HepG2 (cell line): Measurements from ENCODE around the gene DAD1. TPM values are rescaled to one million over a fixed set of nuclear protein-coding genes. Genes with fewer than 3 reads are reported as not detected.

Experiments used
- ARNTL ChIP-seq: sonication (generic); formaldehyde crosslinking; IDR thresholded peaks from 2 replicates; pipeline ENCODE4 v1.4.0; 2020; ENCODE audit warnings: mild to moderate bottlenecking, missing genetic modification reagents
- CBFB ChIP-seq: sonication (generic); formaldehyde crosslinking; IDR thresholded peaks from 2 replicates; pipeline ENCODE4 v1.4.0; 2020; ENCODE audit warnings: missing genetic modification reagents
- CSRNP2 ChIP-seq: sonication (generic); formaldehyde crosslinking; conservative IDR thresholded peaks from 2 replicates; pipeline ENCODE4 v1.8.0; 2022; ENCODE audit warnings: low read depth, missing genetic modification reagents
- DBP ChIP-seq: sonication (generic); formaldehyde crosslinking; IDR thresholded peaks from 2 replicates; pipeline ENCODE4 v1.4.0; 2020; ENCODE audit warnings: missing genetic modification reagents; ENCODE audit errors: not compliant biosample characterization
- ELF3 ChIP-seq: IDR thresholded peaks from 2 replicates; pipeline ENCODE4 v1.6.1; 2016; ENCODE audit warnings: missing genetic modification reagents, missing compliant biosample characterization
- FIP1L1 ChIP-seq: fragments of 200-400 bp; formaldehyde crosslinking; IDR thresholded peaks from 2 replicates; pipeline ENCODE4 v1.6.1; 2018; ENCODE audit warnings: low read depth, mild to moderate bottlenecking, low read length, moderate library complexity, borderline replicate concordance; ENCODE audit not compliant: insufficient read depth
- FOXM1 ChIP-seq: sonication (generic); formaldehyde crosslinking; IDR thresholded peaks from 2 replicates; pipeline ENCODE4 v1.5.0; 2020; ENCODE audit warnings: missing genetic modification reagents
- GATA4 ChIP-seq: sonication (generic); IDR thresholded peaks from 2 replicates; pipeline ENCODE4 v1.6.1; 2016; ENCODE audit warnings: antibody characterized with exemption, low read depth, borderline replicate concordance
- KAT2B ChIP-seq: fragments of 150-350 bp; IDR thresholded peaks from 2 replicates; pipeline ENCODE4 v1.6.1; 2014; ENCODE audit warnings: low read depth, low read length, borderline replicate concordance
- NRL ChIP-seq: sonication (generic); formaldehyde crosslinking; IDR thresholded peaks from 2 replicates; pipeline ENCODE4 v1.5.0; 2020; ENCODE audit warnings: missing genetic modification reagents, mild to moderate bottlenecking, moderate library complexity, borderline replicate concordance
- PBX2 ChIP-seq: IDR thresholded peaks from 2 replicates; pipeline ENCODE4 v1.6.1; 2016; ENCODE audit warnings: control low read depth
- PHB2 ChIP-seq: fragments of 450-650 bp; IDR thresholded peaks from 2 replicates; pipeline ENCODE4 v1.6.1; 2018; ENCODE audit not compliant: partially characterized antibody
- SOX6 ChIP-seq, 2 experiments: fragments of 450-650 bp in 1 of 2; sonication (generic) in 1 of 2; formaldehyde crosslinking in 1 of 2; IDR thresholded peaks; 2 replicates each; pipeline versions ENCODE4 v1.4.0 to v1.6.1; 2017 to 2020; ENCODE audit warnings: antibody characterized with exemption in 1 of 2, mild to moderate bottlenecking in 1 of 2, missing genetic modification reagents in 1 of 2
- TFE3 ChIP-seq: IDR thresholded peaks from 2 replicates; pipeline ENCODE4 v1.6.1; 2016
- TOPORS ChIP-seq: sonication (generic); formaldehyde crosslinking; IDR thresholded peaks from 2 replicates; pipeline ENCODE4 v1.8.0; 2023; ENCODE audit warnings: mild to moderate bottlenecking, missing genetic modification reagents
- ZEB1 ChIP-seq: IDR thresholded peaks from 2 replicates; pipeline ENCODE4 v1.6.1; 2012; ENCODE audit warnings: mild to moderate bottlenecking, low read depth, inconsistent platforms; ENCODE audit not compliant: insufficient replicate concordance
- ZGPAT ChIP-seq: IDR thresholded peaks from 2 replicates; pipeline ENCODE4 v1.6.1; 2016; ENCODE audit warnings: mild to moderate bottlenecking
- ZMAT3 ChIP-seq: sonication (generic); formaldehyde crosslinking; conservative IDR thresholded peaks from 2 replicates; pipeline ENCODE4 v1.7.0; 2021; ENCODE audit warnings: missing genetic modification reagents
- ZNF230 ChIP-seq: sonication (generic); formaldehyde crosslinking; IDR thresholded peaks from 2 replicates; pipeline ENCODE4 v1.4.0; 2020; ENCODE audit warnings: mild to moderate bottlenecking, missing genetic modification reagents
- ZNF589 ChIP-seq: sonication (generic); formaldehyde crosslinking; conservative IDR thresholded peaks from 2 replicates; pipeline ENCODE4 v1.8.0; 2022; ENCODE audit warnings: mild to moderate bottlenecking, moderate library complexity, missing genetic modification reagents
- ZNF597 ChIP-seq: sonication (generic); formaldehyde crosslinking; IDR thresholded peaks from 2 replicates; pipeline ENCODE4 v1.5.0; 2020; ENCODE audit warnings: missing genetic modification reagents
- ZNF629 ChIP-seq: sonication (generic); formaldehyde crosslinking; conservative IDR thresholded peaks from 2 replicates; pipeline ENCODE4 v1.5.0; 2020; ENCODE audit warnings: missing genetic modification reagents
- polyA plus RNA-seq, 8 experiments: library from polyadenylated mRNA; depleted of rRNA in 3 of 8; stranded (reverse) in 7 of 8; unstranded in 1 of 8; fragments of >200 nt; fragmentation: Illumina TruSeq in 4 of 8; extraction: Trizol in 4 of 8; gene quantifications; 2 replicates each; pipeline versions ENCODE4 v1.2.1 to v1.2.3, GENCODE V29; 2011 to 2016; ENCODE audit warnings: low read depth in 4 of 8, missing spikeins in 1 of 8, mixed read lengths in 1 of 8; ENCODE audit not compliant: insufficient read depth in 1 of 8
- total RNA-seq, 5 experiments: library from RNA; depleted of rRNA; stranded (reverse); fragments of >200 nt; fragmentation: Illumina TruSeq; extraction: Trizol; gene quantifications; 2 replicates each; pipeline ENCODE4 v1.2.3, GENCODE V29; 2016; ENCODE audit warnings: low read depth in 1 of 5

Gene DAD1
- total and polyA plus RNA-seq, 2 of the 13 experiments (the other 11 are each of a cell fraction or from before 2014, with no cell fraction given), result 558 to 626 TPM

- TF ChIP-seq DBP (CRISPR knock-in tag), result no peak
- TF ChIP-seq PHB2, result no peak
- TF ChIP-seq ZNF629 (CRISPR knock-in tag), result 0 out of 2 replicates have a peak, but pooled peaks have one; percentile 6
- TF ChIP-seq ARNTL (CRISPR knock-in tag), result no peak; the same call in 1 of the 2 replicates
- peak; percentile 67 for TF ChIP-seq ZEB1
- peak; percentile 78 for TF ChIP-seq GATA4
- TF ChIP-seq FOXM1, result no peak
- 0 out of 2 replicates have a peak, but pooled peaks have one; percentile 32 for TF ChIP-seq FIP1L1
- TF ChIP-seq NRL (CRISPR knock-in tag), result peak; percentile 95
- TF ChIP-seq TOPORS, result no peak
- 0 out of 2 replicates have a peak, but pooled peaks have one; percentile 13 for TF ChIP-seq CBFB
- TF ChIP-seq PBX2, result no peak
- TF ChIP-seq ZNF597 (CRISPR knock-in tag), result no peak
- TF ChIP-seq ZNF589, result peak; percentile 53
- TF ChIP-seq ELF3 (CRISPR knock-in tag), result peak; percentile 25
- TF ChIP-seq ZGPAT (CRISPR knock-in tag), result peak; percentile 87
- TF ChIP-seq SOX6 (IDR thresholded peaks at IDR 0.05), result no peak
- TF ChIP-seq SOX6 (CRISPR knock-in tag; IDR thresholded peaks at IDR 0.05), result peak; percentile 38
- TF ChIP-seq CSRNP2 (CRISPR knock-in tag), result no peak
- TF ChIP-seq TFE3 (CRISPR knock-in tag), result peak; percentile 70
- TF ChIP-seq ZMAT3, result peak; percentile 92
- no peak for TF ChIP-seq KAT2B
- peak; percentile 62 for TF ChIP-seq ZNF230 (CRISPR knock-in tag)
These were observed 9.3 kb upstream of the DAD1 start, which contains the start of gene ABHD4 (continued) for GRCh38 chr14:22598099-22598895.
